ENCODE measurements around the gene TYW1B. TPM values are rescaled to one million over a fixed set of nuclear protein-coding genes. Genes with fewer than 3 reads are reported as not detected.
"Not testable (repeated sequence)": the region's sequence is repeated elsewhere in the genome, so short reads cannot be mapped to it uniquely, and the experiment has no call there.

TYW1B gene
- total and polyA plus RNA-seq, 4 experiments from 2014 or later = 0.30 to 8.4 (median 5.0) TPM

DNA sequence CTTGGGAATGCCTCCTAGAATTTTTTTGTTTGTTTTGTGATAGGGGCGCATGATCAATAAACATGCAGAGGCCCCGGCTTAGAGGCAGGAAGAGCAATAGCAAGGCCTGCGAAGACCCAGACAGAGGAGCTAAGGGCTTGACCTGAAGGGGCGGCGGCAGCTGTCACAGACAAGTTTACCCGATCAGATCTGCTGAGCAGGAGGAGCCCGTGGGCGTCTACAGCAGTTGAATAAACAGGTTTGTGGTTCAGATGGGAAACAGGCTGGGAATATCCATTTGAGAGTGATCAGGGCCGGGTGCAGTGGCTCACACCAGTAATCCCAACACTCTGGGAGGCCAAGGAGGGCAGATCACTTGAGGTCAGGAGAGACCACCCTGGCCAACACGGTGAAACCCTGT is 289.9 kb downstream of the TYW1B start:
- Mint-ChIP-seq H3K4me1 (peaks cover 0 to 2% (median 0%) of the 10 kb centered on the region in 4 donors), H3K36me3 (no peaks in the 10 kb centered on the region), H3K9me3 (peaks cover 0 to 2% (median 0%) of the 10 kb centered on the region in 8 donors), H3K4me3 (peak overlapping the region in 1 of 8 donors; percentile 42), H3K27me3 (no peaks in the 10 kb centered on the region), H3K27ac (no peak overlapping the region)
- H3K36me3 ChIP-seq (ENCODE audit: insufficient read depth, low read length) = no peaks in the 10 kb centered on the region
- no peaks in the 10 kb centered on the region for H3K4me1 ChIP-seq (ENCODE audit: insufficient read depth, low read length)
- no peaks in the 10 kb centered on the region for H3K27me3 ChIP-seq (ENCODE audit: insufficient read depth, low read length)
- POLR2A ChIA-PET (ENCODE audit: partially characterized antibody) = no interaction called here
- H3K9me3 ChIP-seq (ENCODE audit: control insufficient read depth in 1 of 2, low read length in 2 of 2) = no peaks in the 10 kb centered on the region
- no peak overlapping the region for H3K27ac ChIP-seq (ENCODE audit: low read depth, low read length)
- no peak overlapping the region for H3K4me3 ChIP-seq (ENCODE audit: low read length in 2 of 2)
- CTCF ChIA-PET (ENCODE audit: partially characterized antibody) = no interaction called here
- no peak for DNase-seq
- intact Hi-C loops (cut with micrococcal nuclease) = no loop called here

DNA sequence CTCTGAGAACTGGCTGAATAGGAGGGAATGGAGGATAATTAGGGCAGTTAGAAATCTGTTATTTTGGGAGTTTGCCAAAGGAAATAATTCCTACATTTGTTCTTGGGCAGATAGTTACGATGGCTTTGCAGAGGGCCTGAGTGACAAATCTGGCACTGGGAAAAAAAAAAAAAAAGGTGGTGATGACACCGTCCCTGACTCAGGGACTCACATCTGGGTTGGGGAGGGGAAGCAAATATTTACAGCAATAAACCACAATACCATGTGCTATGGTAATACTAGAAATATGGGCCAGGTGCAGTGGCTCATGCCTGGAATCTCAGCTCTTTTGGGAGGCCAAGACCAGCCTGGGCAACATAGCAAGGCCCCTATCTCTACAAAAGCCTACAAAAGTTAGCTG is 292.0 kb downstream of the TYW1B start:
- H3K4me1 ChIP-seq (ENCODE audit: insufficient read depth, low read length); H3K4me1 Mint-ChIP-seq; DNase-seq; H3K9me3 ChIP-seq (ENCODE audit: control insufficient read depth in 1 of 2, low read length in 2 of 2); H3K27me3 Mint-ChIP-seq; POLR2A ChIA-PET (ENCODE audit: partially characterized antibody); H3K27ac Mint-ChIP-seq; H3K4me3 Mint-ChIP-seq; H3K9me3 Mint-ChIP-seq; H3K27ac ChIP-seq (ENCODE audit: low read depth, low read length); H3K4me3 ChIP-seq (ENCODE audit: low read length in 2 of 2); intact Hi-C loops (cut with micrococcal nuclease); H3K27me3 ChIP-seq (ENCODE audit: insufficient read depth, low read length); CTCF ChIA-PET (ENCODE audit: partially characterized antibody); H3K36me3 ChIP-seq (ENCODE audit: insufficient read depth, low read length); H3K36me3 Mint-ChIP-seq: not testable (repeated sequence)

DNA sequence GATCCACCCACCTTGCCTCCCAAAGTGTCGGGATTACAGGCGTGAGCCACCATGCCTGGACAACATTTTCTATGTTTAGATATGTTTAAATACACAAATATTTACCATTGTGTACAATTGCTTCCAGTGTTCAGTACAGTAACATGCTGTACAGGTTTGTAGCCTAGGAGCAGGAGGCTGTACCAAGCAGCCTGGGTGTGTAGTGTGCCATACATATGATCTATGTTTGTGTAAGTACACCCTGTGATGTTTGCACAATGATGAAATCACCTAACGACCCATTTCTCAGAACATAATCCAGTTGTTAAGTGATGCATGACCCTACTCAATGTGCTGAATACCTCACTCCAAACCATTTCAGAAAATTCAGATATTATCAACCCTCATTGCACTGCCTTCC is 297.0 kb downstream of the TYW1B start:
- H3K27ac Mint-ChIP-seq; H3K4me1 ChIP-seq (ENCODE audit: insufficient read depth, low read length); CTCF ChIA-PET (ENCODE audit: partially characterized antibody); H3K4me1 Mint-ChIP-seq; H3K4me3 ChIP-seq (ENCODE audit: low read length in 2 of 2); H3K36me3 Mint-ChIP-seq; DNase-seq; H3K36me3 ChIP-seq (ENCODE audit: insufficient read depth, low read length); H3K9me3 Mint-ChIP-seq; H3K4me3 Mint-ChIP-seq; H3K9me3 ChIP-seq (ENCODE audit: control insufficient read depth in 1 of 2, low read length in 2 of 2); intact Hi-C loops (cut with micrococcal nuclease); H3K27ac ChIP-seq (ENCODE audit: low read depth, low read length); POLR2A ChIA-PET (ENCODE audit: partially characterized antibody); H3K27me3 Mint-ChIP-seq; H3K27me3 ChIP-seq (ENCODE audit: insufficient read depth, low read length): not testable (repeated sequence)

Small RNA genes within 50 kb of the gene (microRNA-seq; reads per million reads assigned to microRNA genes)
- gene MIR4650-2 (ENCODE audit: borderline microRNAs expressed, borderline number of aligned reads, borderline replicate concordance) = not detected

Other genes starting within 250 kb of the TYW1B start
- gene POM121, start 96.9 kb upstream of the TYW1B start, total RNA-seq = 10 to 100 TPM; 54.3 to 56.0 TPM
- 10 to 100 TPM in 1 of 2 donors, 1 to 10 TPM in 1; 2.8 to 18.3 TPM for gene POM121, start 96.9 kb upstream of the TYW1B start, polyA plus RNA-seq
- 1 to 10 TPM; 5.2 to 6.0 TPM for gene TRIM74, start 141.3 kb upstream of the TYW1B start, total RNA-seq
- gene TRIM74, start 141.3 kb upstream of the TYW1B start, polyA plus RNA-seq = under 1 TPM in 1 of 2 donors, not detected in 1; 0.34 TPM
- gene SPDYE8, start 201.6 kb upstream of the TYW1B start, total RNA-seq = not detected
- gene SPDYE8, start 201.6 kb upstream of the TYW1B start, polyA plus RNA-seq = under 1 TPM in 1 of 2 donors, not detected in 1; 0.10 TPM
- not detected for gene SPDYE11, start 229.7 kb upstream of the TYW1B start, total RNA-seq
- under 1 TPM in 1 of 2 donors, not detected in 1; 0.10 TPM for gene SPDYE11, start 229.7 kb upstream of the TYW1B start, polyA plus RNA-seq